HCT116 (cell line): ENCODE measurements around the gene PKHD1.
"Not testable (repeated sequence)": the region's sequence is repeated elsewhere in the genome, so short reads cannot be mapped to it uniquely, and the experiment has no call there.

Source experiments
- ATF3 ChIP-seq: IDR thresholded peaks from 2 replicates; pipeline ENCODE4 v1.6.1; 2012
- CTCF ChIP-seq, 3 experiments: fragments of 200-600 bp in 1 of 3; sonication (generic) in 1 of 3; IDR thresholded peaks in 2 of 3; conservative IDR thresholded peaks in 1 of 3; 2 replicates each; pipeline ENCODE4 v1.5.1; 2012 to 2017; ENCODE audit warnings: low read depth in 2 of 3, low read length in 2 of 3, antibody characterized with exemption in 1 of 3, borderline replicate concordance in 1 of 3, control low read depth in 1 of 3, mild to moderate bottlenecking in 1 of 3, mixed read lengths in 1 of 3, mixed run types in 1 of 3, moderate library complexity in 1 of 3; ENCODE audit not compliant: insufficient read depth in 1 of 3
- EGR1 ChIP-seq: IDR thresholded peaks from 2 replicates; pipeline ENCODE4 v1.6.1; 2012; ENCODE audit warnings: low read depth
- EZH2 ChIP-seq: fragments of 200-600 bp; sonication (generic); IDR thresholded peaks from 2 replicates; pipeline ENCODE4 v1.6.1; 2017; ENCODE audit warnings: antibody characterized with exemption, mixed run types
- EZH2phosphoT487 ChIP-seq: fragments of 200-600 bp; IDR thresholded peaks from 2 replicates; pipeline ENCODE4 v1.6.1; 2018; ENCODE audit warnings: antibody characterized with exemption, borderline replicate concordance
- POLR2A ChIP-seq: IDR thresholded peaks from 2 replicates; pipeline ENCODE4 v1.7.0; 2011; ENCODE audit warnings: borderline replicate concordance; ENCODE audit not compliant: insufficient read depth, insufficient read length; ENCODE audit errors: extremely low read depth
- POLR2AphosphoS5 ChIP-seq: IDR thresholded peaks from 2 replicates; pipeline ENCODE4 v1.6.1; 2011; ENCODE audit warnings: mild to moderate bottlenecking, low read depth, low read length, moderate library complexity
- TCF7L2 ChIP-seq: IDR thresholded peaks from 2 replicates; pipeline ENCODE4 v1.7.0; 2011; ENCODE audit warnings: borderline replicate concordance, inconsistent platforms; ENCODE audit not compliant: insufficient read depth, insufficient read length; ENCODE audit errors: extremely low read depth
- YY1 ChIP-seq: IDR thresholded peaks from 2 replicates; pipeline ENCODE4 v1.6.1; 2011; ENCODE audit warnings: low read length, low read depth, moderate library complexity, mild to moderate bottlenecking; ENCODE audit not compliant: insufficient replicate concordance; ENCODE audit errors: extremely low read depth
- ZBTB33 ChIP-seq: IDR thresholded peaks from 2 replicates; pipeline ENCODE4 v1.6.1; 2011; ENCODE audit warnings: mild to moderate bottlenecking, low read length, moderate library complexity; ENCODE audit not compliant: insufficient replicate concordance; ENCODE audit errors: extremely low read depth

GRCh38 chr6:51922479-51922878 is 164.9 kb downstream of the PKHD1 start:
- TF ChIP-seq EZH2phosphoT487; CTCF (IDR thresholded peaks at IDR 0.05 in 2 of 3, conservative IDR thresholded peaks at IDR 0.05 in 1 of 3; ENCODE audit: borderline replicate concordance in 1 of 3, insufficient read depth in 1 of 3, low read depth in 2 of 3, low read length in 2 of 3); EZH2; EGR1; POLR2A; ZBTB33; ATF3; POLR2AphosphoS5; TCF7L2; YY1: not testable (repeated sequence)
